Occipital lobe (tissue), 2 donors: Measurements from ENCODE around the gene GSAP. TPM values are rescaled to one million over a fixed set of nuclear protein-coding genes. Genes with fewer than 3 reads are reported as not detected.
A peak's percentile ranks its signal among the peaks of the same experiment; 100 is the strongest.
"Not testable (repeated sequence)": the region's sequence is repeated elsewhere in the genome, so short reads cannot be mapped to it uniquely, and the experiment has no call there.

Experiments
- DNase-seq: peaks from one replicate; lab custom pipeline; 2025; lab: John Stamatoyannopoulos, UW
- total RNA-seq: library from RNA; depleted of rRNA; stranded (reverse); fragments of >200 nt; gene quantifications from one replicate; pipeline ENCODE4 v1.2.3, GENCODE V29; 2014

The GSAP gene
- total RNA-seq, result 12.6 TPM

- no peak for DNase-seq
Observed at GRCh38 chr7:77415823-77416620, at the start of gene GSAP. Gene GSAP (minus strand): TSS chr7:77416349. CDS start chr7:77416321, 28 bp downstream.

- DNase-seq, result no peak
Observed at GRCh38 chr7:77465256-77465655, 49.1 kb upstream of the GSAP start.

- no peak for DNase-seq
Observed at GRCh38 chr7:77464589-77464988, 48.4 kb upstream of the GSAP start.

GRCh38 chr7:77463632-77464031 lies 47.5 kb upstream of the GSAP start:
- not testable (repeated sequence) for DNase-seq

- DNase-seq, result no peak
Observed at GRCh38 chr7:77461842-77462241, 45.7 kb upstream of the GSAP start.

- no peak for DNase-seq
Observed at GRCh38 chr7:77461246-77461645, 45.1 kb upstream of the GSAP start.

- no peak for DNase-seq
Observed at GRCh38 chr7:77460057-77460486, 43.9 kb upstream of the GSAP start.

- DNase-seq, result no peak
Observed at GRCh38 chr7:77459311-77459726, 43.2 kb upstream of the GSAP start.

- DNase-seq, result no peak
Observed at GRCh38 chr7:77458786-77459185, 42.6 kb upstream of the GSAP start.

GRCh38 chr7:77457779-77458178 lies 41.6 kb upstream of the GSAP start:
- DNase-seq, result no peak

GRCh38 chr7:77456696-77457095 lies 40.5 kb upstream of the GSAP start:
- no peak for DNase-seq

- peak; percentile 47 for DNase-seq
Observed at GRCh38 chr7:77455321-77455720, 39.2 kb upstream of the GSAP start.

- no peak for DNase-seq
Observed at GRCh38 chr7:77454802-77455201, 38.7 kb upstream of the GSAP start.

GRCh38 chr7:77453531-77453930 lies 37.4 kb upstream of the GSAP start:
- DNase-seq, result no peak

GRCh38 chr7:77451950-77452349 lies 35.8 kb upstream of the GSAP start:
- DNase-seq, result not testable (repeated sequence)

GRCh38 chr7:77450613-77451012 lies 34.5 kb upstream of the GSAP start:
- DNase-seq, result no peak

- DNase-seq, result no peak
Observed at GRCh38 chr7:77450054-77450453, 33.9 kb upstream of the GSAP start.

- no peak for DNase-seq
Observed at GRCh38 chr7:77447616-77448015, 31.5 kb upstream of the GSAP start.

GRCh38 chr7:77444123-77444522 lies 28.0 kb upstream of the GSAP start:
- DNase-seq, result no peak

- DNase-seq, result no peak
Observed at GRCh38 chr7:77443042-77443441, 26.9 kb upstream of the GSAP start.

GRCh38 chr7:77442636-77443035 lies 26.5 kb upstream of the GSAP start:
- no peak for DNase-seq

GRCh38 chr7:77441046-77441445 lies 24.9 kb upstream of the GSAP start:
- no peak for DNase-seq

- DNase-seq, result peak; percentile 45
Observed at GRCh38 chr7:77439572-77439971, 23.4 kb upstream of the GSAP start.

GRCh38 chr7:77438131-77438530 lies 22.0 kb upstream of the GSAP start:
- DNase-seq, result no peak
